ENCODE measurements around the gene TAL2. TPM values are rescaled to one million over a fixed set of nuclear protein-coding genes. Genes with fewer than 3 reads are reported as not detected.

The TAL2 gene
- total and polyA plus RNA-seq, 7 donors: 0.57 to 7.7 (median 0.88) TPM; not detected in 1

DNA sequence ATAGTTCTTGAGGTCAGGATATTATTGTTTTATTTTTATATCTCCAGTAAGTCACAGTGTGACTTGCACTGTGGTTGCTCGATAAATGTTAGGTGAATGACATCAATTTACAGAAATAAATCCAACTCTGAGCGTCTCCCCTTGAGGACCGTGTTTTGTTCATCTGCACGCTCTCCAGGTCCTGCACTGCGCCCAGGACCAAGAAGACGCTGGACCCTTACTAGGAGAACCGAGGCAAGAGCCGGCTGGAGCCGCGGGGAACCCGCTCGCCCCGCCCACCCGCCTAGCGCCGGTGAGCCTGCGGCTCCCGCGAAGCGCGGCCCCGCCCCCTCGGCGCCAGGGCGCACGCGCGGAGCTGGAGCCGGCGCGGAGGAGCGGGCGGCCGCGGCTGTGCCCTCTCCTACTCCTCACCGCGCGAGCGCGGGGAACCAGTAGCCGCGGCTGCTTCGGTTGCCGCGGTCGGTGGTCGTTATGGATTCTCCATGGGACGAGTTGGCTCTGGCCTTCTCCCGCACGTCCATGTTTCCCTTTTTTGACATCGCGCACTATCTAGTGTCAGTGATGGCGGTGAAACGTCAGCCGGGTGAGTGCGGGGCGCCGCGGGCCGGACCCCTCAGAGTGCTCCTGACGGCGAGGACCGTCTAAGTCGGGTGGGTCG, 32.1 kb downstream of the TAL2 start, which contains the start of gene TMEM38B:
Gene TMEM38B, plus strand, starts transcription at position 352 of the 658 bp plus-strand sequence. Its CDS starts 120 bp downstream, at position 472.
- Histone ChIP-seq H3K36me3 (ENCODE audit: insufficient read depth in 1 of 2, low read depth in 1 of 2) (no peaks in the 10 kb centered on the region), H3K4me3 (peak within 1 kb of the TSS; percentile 86), H3K27me3 (ENCODE audit: insufficient read depth in 3 of 3, low read length in 2 of 3) (no peaks in the 10 kb centered on the region), H3K27ac (peak within 1 kb of the TSS; percentile 97), H3K4me1 (peaks cover 49% of the 10 kb centered on the region), H3K9me3 (no peaks in the 10 kb centered on the region)
- 0 to 1% (median 1%) methylated on average over 38 to 65 of the region's 65 CpGs for WGBS, 3 donors
- intact Hi-C loops (cut with DNase I): loop anchor here in 1 of 2 donors (10.0 kb wide), 1 partner anchor 250 kb away; the partner anchor contains the start of gene FSD1L
- TF ChIP-seq, protein P1, sequence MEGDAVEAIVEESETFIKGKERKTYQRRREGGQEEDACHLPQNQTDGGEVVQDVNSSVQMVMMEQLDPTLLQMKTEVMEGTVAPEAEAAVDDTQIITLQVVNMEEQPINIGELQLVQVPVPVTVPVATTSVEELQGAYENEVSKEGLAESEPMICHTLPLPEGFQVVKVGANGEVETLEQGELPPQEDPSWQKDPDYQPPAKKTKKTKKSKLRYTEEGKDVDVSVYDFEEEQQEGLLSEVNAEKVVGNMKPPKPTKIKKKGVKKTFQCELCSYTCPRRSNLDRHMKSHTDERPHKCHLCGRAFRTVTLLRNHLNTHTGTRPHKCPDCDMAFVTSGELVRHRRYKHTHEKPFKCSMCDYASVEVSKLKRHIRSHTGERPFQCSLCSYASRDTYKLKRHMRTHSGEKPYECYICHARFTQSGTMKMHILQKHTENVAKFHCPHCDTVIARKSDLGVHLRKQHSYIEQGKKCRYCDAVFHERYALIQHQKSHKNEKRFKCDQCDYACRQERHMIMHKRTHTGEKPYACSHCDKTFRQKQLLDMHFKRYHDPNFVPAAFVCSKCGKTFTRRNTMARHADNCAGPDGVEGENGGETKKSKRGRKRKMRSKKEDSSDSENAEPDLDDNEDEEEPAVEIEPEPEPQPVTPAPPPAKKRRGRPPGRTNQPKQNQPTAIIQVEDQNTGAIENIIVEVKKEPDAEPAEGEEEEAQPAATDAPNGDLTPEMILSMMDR (IDR thresholded peaks at IDR 0.05): no peak
- DNase-seq (peak; percentile 84 to 91), ATAC-seq (peak; percentile 86 to 90 (median 88))

DNA sequence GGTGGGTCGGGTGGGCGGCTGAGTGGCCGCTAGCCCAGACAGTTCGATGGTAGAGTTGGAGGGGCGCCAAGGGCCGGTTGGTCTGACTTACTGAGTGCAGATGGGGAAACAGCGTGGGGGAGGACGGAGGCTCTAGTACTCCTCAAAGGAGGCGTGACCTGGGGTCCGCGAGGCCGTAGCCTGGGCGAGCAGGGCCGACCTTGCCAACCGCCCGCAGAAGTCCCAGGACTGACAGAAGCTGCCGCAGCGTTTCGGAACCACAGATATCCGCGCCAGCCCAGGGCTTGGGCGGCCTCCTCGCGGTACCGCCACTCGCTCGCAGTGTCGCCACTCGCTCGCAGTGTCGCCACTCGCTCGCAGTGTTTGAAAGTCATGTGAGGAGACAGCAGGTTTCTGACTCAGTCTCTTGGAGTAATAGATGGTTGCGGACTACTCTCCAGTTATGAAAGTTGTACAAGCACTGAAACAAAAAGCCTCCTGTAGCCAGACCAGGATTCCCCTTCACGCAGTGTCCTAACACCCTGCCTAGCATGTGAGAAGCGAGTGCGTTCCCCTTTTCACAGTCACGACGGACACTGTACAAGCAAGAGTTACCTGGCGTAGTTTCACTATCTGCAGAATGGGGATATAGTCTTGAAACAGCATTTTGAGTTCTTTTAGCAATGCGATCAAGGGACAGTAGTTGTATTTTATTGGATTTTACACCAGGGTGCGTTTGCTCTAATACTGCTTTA, 32.8 kb downstream of the TAL2 start:
- TF ChIP-seq, protein P1 (IDR thresholded peaks at IDR 0.05): no peak
- intact Hi-C loops (cut with DNase I): loop anchor here in 1 of 2 donors (10.0 kb wide), 1 partner anchor 250 kb away; the partner anchor contains the start of gene FSD1L
- H3K36me3 ChIP-seq (ENCODE audit: insufficient read depth in 1 of 2, low read depth in 1 of 2): no peaks in the 10 kb centered on the region
- peak; percentile 86 to 90 (median 88) for ATAC-seq
- H3K4me1 ChIP-seq: peaks cover 49% of the 10 kb centered on the region
- H3K27ac ChIP-seq: peak overlapping the region; percentile 97
- DNase-seq: peak; percentile 80 to 90
- H3K27me3 ChIP-seq (ENCODE audit: insufficient read depth in 3 of 3, low read length in 2 of 3): no peaks in the 10 kb centered on the region
- no peaks in the 10 kb centered on the region for H3K9me3 ChIP-seq
- peak overlapping the region; percentile 86 for H3K4me3 ChIP-seq
- WGBS, 3 donors: 1 to 2% (median 1%) methylated on average over 37 to 42 of the region's 42 CpGs

DNA sequence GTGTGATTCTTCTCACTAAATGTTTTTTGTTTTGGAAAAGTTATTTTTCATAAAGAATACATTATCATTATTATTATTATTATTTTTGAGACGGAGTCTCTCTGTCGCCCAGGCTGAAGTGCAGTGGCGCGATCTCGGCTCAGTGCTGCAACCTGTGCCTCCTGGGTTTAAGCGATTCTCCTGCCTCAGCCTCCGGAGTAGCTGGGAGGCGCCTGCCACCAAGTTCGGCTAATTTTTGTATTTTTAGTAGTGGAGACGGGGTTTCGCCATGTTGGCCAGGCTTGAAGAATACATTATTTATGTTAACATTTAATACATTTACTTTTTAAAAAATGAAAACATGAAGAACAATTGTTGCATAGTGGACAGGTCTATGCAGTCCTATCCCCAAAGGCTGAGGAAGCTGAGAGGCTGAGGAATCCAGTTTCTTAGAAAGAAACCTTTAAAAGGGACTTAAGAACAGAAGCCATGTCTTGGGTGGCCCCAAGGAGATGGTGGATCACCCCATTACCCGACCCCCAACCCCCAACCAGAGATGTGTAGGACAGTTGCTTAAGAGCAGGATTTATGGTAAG, 34.0 kb downstream of the TAL2 start:
- TF ChIP-seq, protein P1 (IDR thresholded peaks at IDR 0.05): no peak
- Histone ChIP-seq H3K36me3 (ENCODE audit: insufficient read depth in 1 of 2, low read depth in 1 of 2) (no peaks in the 10 kb centered on the region), H3K4me3 (peak overlapping the region; percentile 86), H3K9me3 (no peaks in the 10 kb centered on the region), H3K27ac (peak overlapping the region; percentile 97), H3K27me3 (ENCODE audit: insufficient read depth in 3 of 3, low read length in 2 of 3) (no peaks in the 10 kb centered on the region), H3K4me1 (peaks cover 50% of the 10 kb centered on the region)
- intact Hi-C loops (cut with DNase I): loop anchor here in 1 of 2 donors (10.0 kb wide), 1 partner anchor 252 kb away; the partner anchor contains the start of gene FSD1L
- ATAC-seq: no peak
- 66 to 92% (median 69%) methylated on average over 12 of the region's 12 CpGs for WGBS, 3 donors
- DNase-seq: no peak

DNA sequence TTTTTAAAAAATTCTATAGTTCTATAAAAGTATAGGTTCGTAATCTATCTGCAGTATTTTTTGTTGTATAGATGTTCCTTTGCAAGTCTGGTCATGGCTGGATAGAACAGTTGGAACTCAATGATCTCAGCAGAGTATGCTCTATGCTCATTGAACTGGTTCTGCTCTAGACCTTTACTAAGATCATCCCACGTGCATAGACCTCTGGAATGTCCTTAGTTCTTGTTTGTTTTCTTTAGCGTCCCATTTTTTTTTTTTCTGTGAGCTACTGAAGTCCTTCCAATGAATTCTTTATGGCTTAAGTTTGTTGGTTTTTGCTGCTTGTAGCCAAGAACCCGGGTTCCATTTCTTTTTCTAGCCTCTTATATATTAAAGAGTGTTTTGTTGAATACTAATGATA, 35.6 kb downstream of the TAL2 start:
- H3K27ac ChIP-seq: peak overlapping the region; percentile 97
- DNase-seq: no peak
- H3K36me3 ChIP-seq (ENCODE audit: insufficient read depth in 1 of 2, low read depth in 1 of 2): no peaks in the 10 kb centered on the region
- peak overlapping the region; percentile 86 for H3K4me3 ChIP-seq
- H3K9me3 ChIP-seq: no peaks in the 10 kb centered on the region
- 42 to 58% (median 43%) methylated on average over 4 of the region's 4 CpGs for WGBS, 3 donors
- intact Hi-C loops (cut with DNase I): loop anchor here in 1 of 2 donors (10.0 kb wide), 1 partner anchor 253 kb away; the partner anchor contains the start of gene FSD1L
- no peaks in the 10 kb centered on the region for H3K27me3 ChIP-seq (ENCODE audit: insufficient read depth in 3 of 3, low read length in 2 of 3)
- ATAC-seq: no peak
- TF ChIP-seq, protein P1 (IDR thresholded peaks at IDR 0.05): no peak
- peaks cover 54% of the 10 kb centered on the region for H3K4me1 ChIP-seq
